Measurements from ENCODE around the gene ZBTB16. TPM values are rescaled to one million over a fixed set of nuclear protein-coding genes. Genes with fewer than 3 reads are reported as not detected.

ZBTB16 gene
- polyA plus RNA-seq, 3 donors: 4.1 to 12.3 (median 8.3) TPM

GRCh38 chr11:114190630-114191029, 131.1 kb downstream of the ZBTB16 start:
- Histone ChIP-seq H3K9me3 (replicated peaks in 1 of 2; ENCODE audit: control insufficient read depth in 1 of 2, insufficient read depth in 1 of 2, low read length in 2 of 2) (peaks cover 0 to 3% of the 10 kb centered on the region in 2 donors), H2AFZ (ENCODE audit: insufficient read depth, low read depth, low read length, poor library complexity, severe bottlenecking) (no peak overlapping the region), H3K9ac (ENCODE audit: insufficient read depth, low read length, poor library complexity, severe bottlenecking) (no peak overlapping the region), H3K36me3 (replicated peaks in 1 of 2; ENCODE audit: control insufficient read depth in 1 of 2, insufficient read depth in 2 of 2, low read length in 2 of 2) (peaks cover 0 to 10% of the 10 kb centered on the region in 2 donors), H3K4me1 (ENCODE audit: control insufficient read depth in 1 of 2, insufficient read depth in 2 of 2, low read length in 2 of 2) (no peaks in the 10 kb centered on the region), H3K4me3 (replicated peaks in 1 of 3; ENCODE audit: low read depth in 2 of 3, low read length in 3 of 3) (no peak overlapping the region), H3K79me2 (ENCODE audit: insufficient read depth, low read length) (no peaks in the 10 kb centered on the region), H3K27me3 (ENCODE audit: control insufficient read depth in 2 of 2, insufficient read depth in 2 of 2, low read length in 2 of 2) (no peaks in the 10 kb centered on the region), H3K4me2 (replicated peaks; ENCODE audit: extremely low read depth, low read length, poor library complexity, severe bottlenecking) (no peak overlapping the region), H4K20me1 (ENCODE audit: insufficient read depth, low read length) (no peaks in the 10 kb centered on the region), H3K27ac (ENCODE audit: low read depth in 1 of 2, low read length in 2 of 2) (no peak overlapping the region)
- no peaks in the 10 kb centered on the region for H3K27me3 Mint-ChIP-seq (ENCODE audit: low read depth in 3 of 3)
- peaks cover 23 to 27% of the 10 kb centered on the region in 2 donors for H3K36me3 Mint-ChIP-seq
- H3K4me1 Mint-ChIP-seq: peaks cover 4% of the 10 kb centered on the region
- WGBS (ENCODE audit: insufficient coverage): 80% methylated on average over 1 of the region's 4 CpGs
- DNase-seq: no peak
- no peak for TF ChIP-seq CTCF (IDR thresholded peaks at IDR 0.05)
- H3K4me3 Mint-ChIP-seq: no peak overlapping the region
- H3K9me3 Mint-ChIP-seq: peaks cover 4 to 6% (median 5%) of the 10 kb centered on the region in 7 donors
- H3K27ac Mint-ChIP-seq: peak overlapping the region in 1 of 7 donors; percentile 73
- intact Hi-C loops (cut with micrococcal nuclease): no loop called here

- Mint-ChIP-seq H3K9me3 (peaks cover 4 to 6% (median 5%) of the 10 kb centered on the region in 7 donors), H3K27ac (peak overlapping the region in 1 of 7 donors; percentile 19), H3K36me3 (peaks cover 22 to 26% of the 10 kb centered on the region in 2 donors), H3K27me3 (ENCODE audit: low read depth in 3 of 3) (no peaks in the 10 kb centered on the region), H3K4me1 (peaks cover 4% of the 10 kb centered on the region), H3K4me3 (no peak overlapping the region)
- no peaks in the 10 kb centered on the region for H3K79me2 ChIP-seq (ENCODE audit: insufficient read depth, low read length)
- peaks cover 0 to 3% of the 10 kb centered on the region in 2 donors for H3K9me3 ChIP-seq (replicated peaks in 1 of 2; ENCODE audit: control insufficient read depth in 1 of 2, insufficient read depth in 1 of 2, low read length in 2 of 2)
- peaks cover 0 to 8% of the 10 kb centered on the region in 2 donors for H3K36me3 ChIP-seq (replicated peaks in 1 of 2; ENCODE audit: control insufficient read depth in 1 of 2, insufficient read depth in 2 of 2, low read length in 2 of 2)
- no peaks in the 10 kb centered on the region for H3K27me3 ChIP-seq (ENCODE audit: control insufficient read depth in 2 of 2, insufficient read depth in 2 of 2, low read length in 2 of 2)
- no peak overlapping the region for H3K9ac ChIP-seq (ENCODE audit: insufficient read depth, low read length, poor library complexity, severe bottlenecking)
- H3K27ac ChIP-seq (ENCODE audit: low read depth in 1 of 2, low read length in 2 of 2): no peak overlapping the region
- no peaks in the 10 kb centered on the region for H3K4me1 ChIP-seq (ENCODE audit: control insufficient read depth in 1 of 2, insufficient read depth in 2 of 2, low read length in 2 of 2)
- 91% methylated on average over 1 of the region's 2 CpGs for WGBS (ENCODE audit: insufficient coverage)
- no peak overlapping the region for H3K4me2 ChIP-seq (replicated peaks; ENCODE audit: extremely low read depth, low read length, poor library complexity, severe bottlenecking)
- intact Hi-C loops (cut with micrococcal nuclease): no loop called here
- DNase-seq: no peak
- H4K20me1 ChIP-seq (ENCODE audit: insufficient read depth, low read length): no peaks in the 10 kb centered on the region
- no peak overlapping the region for H2AFZ ChIP-seq (ENCODE audit: insufficient read depth, low read depth, low read length, poor library complexity, severe bottlenecking)
- no peak overlapping the region for H3K4me3 ChIP-seq (replicated peaks in 1 of 3; ENCODE audit: low read depth in 2 of 3, low read length in 3 of 3)
- TF ChIP-seq CTCF (IDR thresholded peaks at IDR 0.05): no peak
Observed at GRCh38 chr11:114191893-114192292, 132.4 kb downstream of the ZBTB16 start.
